Activated CD4-positive, alpha-beta T cell treated with anti-CD3 and anti-CD28 coated beads, Interleukin-2, amount 10 ng/mL, durations not matched to agents 24 days and 14 days (primary cell): ENCODE measurements around the gene CTR9. TPM values are rescaled to one million over a fixed set of nuclear protein-coding genes. Genes with fewer than 3 reads are reported as not detected.

Experiments
- DNase-seq: peaks from one replicate; pipeline ENCODE4 v3.0.0; 2022
- H3K27ac Mint-ChIP-seq: one replicate; pipeline ENCODE4 v1.8.0; 2022; ENCODE audit warnings: mild to moderate bottlenecking, mixed read lengths
- H3K27me3 Mint-ChIP-seq: one replicate; pipeline ENCODE4 v1.8.0; 2022; ENCODE audit warnings: mixed read lengths
- H3K36me3 Mint-ChIP-seq: one replicate; pipeline ENCODE4 v1.8.0; 2022; ENCODE audit warnings: low read depth, mild to moderate bottlenecking, mixed read lengths
- H3K4me1 Mint-ChIP-seq: one replicate; pipeline ENCODE4 v1.8.0; 2021; ENCODE audit warnings: mixed read lengths
- H3K4me3 Mint-ChIP-seq: one replicate; pipeline ENCODE4 v1.8.0; 2022; ENCODE audit warnings: mild to moderate bottlenecking, moderate library complexity, mixed read lengths
- H3K9me3 Mint-ChIP-seq: one replicate; pipeline ENCODE4 v1.8.0; 2021; ENCODE audit warnings: mixed read lengths
- intact Hi-C: fragments of 100-400 bp; cut with micrococcal nuclease; formaldehyde crosslinking; loops from one replicate; pipeline ENCODE4 v1.15.1; 2023
- total RNA-seq: library from RNA; stranded (reverse); gene quantifications from 2 replicates; pipeline ENCODE4 v1.2.3, GENCODE V29; 2022

CTR9 gene
- total RNA-seq, 1 donor from 2014 or later = 43.9 TPM

GRCh38 chr11:10778217-10778970 is 27.3 kb downstream of the CTR9 start:
- intact Hi-C loops = no loop called here
- Mint-ChIP-seq H3K27ac (no peak overlapping the region), H3K4me1 (no peaks in the 10 kb centered on the region), H3K4me3 (no peak overlapping the region), H3K36me3 (peaks cover 46% of the 10 kb centered on the region), H3K9me3 (no peaks in the 10 kb centered on the region), H3K27me3 (no peaks in the 10 kb centered on the region)
- no peak for DNase-seq

GRCh38 chr11:10779086-10779485 is 28.0 kb downstream of the CTR9 start:
- intact Hi-C loops = no loop called here
- Mint-ChIP-seq H3K27me3 (no peaks in the 10 kb centered on the region), H3K4me1 (no peaks in the 10 kb centered on the region), H3K9me3 (no peaks in the 10 kb centered on the region), H3K27ac (no peak overlapping the region), H3K36me3 (peaks cover 41% of the 10 kb centered on the region), H3K4me3 (no peak overlapping the region)
- no peak for DNase-seq

GRCh38 chr11:10780040-10780439 is 29.0 kb downstream of the CTR9 start:
- Mint-ChIP-seq H3K27me3 (no peaks in the 10 kb centered on the region), H3K36me3 (peaks cover 32% of the 10 kb centered on the region), H3K4me1 (no peaks in the 10 kb centered on the region), H3K9me3 (no peaks in the 10 kb centered on the region), H3K4me3 (no peak overlapping the region), H3K27ac (no peak overlapping the region)
- DNase-seq = no peak
- intact Hi-C loops = no loop called here

- H3K27me3 Mint-ChIP-seq = peaks cover 4% of the 10 kb centered on the region
- H3K4me3 Mint-ChIP-seq = no peak overlapping the region
- no peaks in the 10 kb centered on the region for H3K9me3 Mint-ChIP-seq
- no peaks in the 10 kb centered on the region for H3K4me1 Mint-ChIP-seq
- intact Hi-C loops = no loop called here
- no peaks in the 10 kb centered on the region for H3K36me3 Mint-ChIP-seq
- H3K27ac Mint-ChIP-seq = no peak overlapping the region
- DNase-seq = no peak
These were observed 33.4 kb downstream of the CTR9 start for GRCh38 chr11:10784232-10785145.

GRCh38 chr11:10785146-10785474 is 34.1 kb downstream of the CTR9 start:
- Mint-ChIP-seq H3K27ac (no peak overlapping the region), H3K36me3 (no peaks in the 10 kb centered on the region), H3K4me3 (no peak overlapping the region), H3K4me1 (no peaks in the 10 kb centered on the region), H3K9me3 (no peaks in the 10 kb centered on the region), H3K27me3 (peaks cover 6% of the 10 kb centered on the region)
- intact Hi-C loops = no loop called here
- no peak for DNase-seq

- intact Hi-C loops = no loop called here
- H3K36me3 Mint-ChIP-seq = no peaks in the 10 kb centered on the region
- no peak overlapping the region for H3K4me3 Mint-ChIP-seq
- no peaks in the 10 kb centered on the region for H3K9me3 Mint-ChIP-seq
- no peak overlapping the region for H3K27ac Mint-ChIP-seq
- no peak for DNase-seq
- peaks cover 9% of the 10 kb centered on the region for H3K27me3 Mint-ChIP-seq
- H3K4me1 Mint-ChIP-seq = no peaks in the 10 kb centered on the region
These were observed 35.4 kb downstream of the CTR9 start for GRCh38 chr11:10786451-10786850.

- Mint-ChIP-seq H3K27me3 (peaks cover 16% of the 10 kb centered on the region), H3K4me1 (peaks cover 11% of the 10 kb centered on the region), H3K9me3 (no peaks in the 10 kb centered on the region), H3K4me3 (peak overlapping the region; percentile 1), H3K27ac (no peak overlapping the region), H3K36me3 (peaks cover 24% of the 10 kb centered on the region)
- DNase-seq = peak; percentile 95
- intact Hi-C loops = loop anchor here (1.0 to 5.0 kb wide), 3 partner anchors 140 to 995 kb away; no protein-coding TSS in a partner anchor
These were observed 41.5 kb downstream of the CTR9 start for GRCh38 chr11:10792385-10793068.

GRCh38 chr11:10793470-10794255 is 42.6 kb downstream of the CTR9 start:
- no peak overlapping the region for H3K27ac Mint-ChIP-seq

GRCh38 chr11:10796191-10796590 is 45.1 kb downstream of the CTR9 start:
- Mint-ChIP-seq H3K36me3 (peaks cover 53% of the 10 kb centered on the region), H3K9me3 (no peaks in the 10 kb centered on the region), H3K4me1 (peaks cover 31% of the 10 kb centered on the region), H3K27ac (no peak overlapping the region), H3K4me3 (no peak overlapping the region), H3K27me3 (peaks cover 9% of the 10 kb centered on the region)
- intact Hi-C loops = no loop called here
- DNase-seq = no peak

More at GRCh38 chr11:10793470-10794255, 42.6 kb downstream of the CTR9 start:
- H3K27me3 Mint-ChIP-seq = peaks cover 14% of the 10 kb centered on the region
- peaks cover 29% of the 10 kb centered on the region for H3K36me3 Mint-ChIP-seq
- H3K4me3 Mint-ChIP-seq = no peak overlapping the region
- intact Hi-C loops = loop anchor here (2.0 to 5.0 kb wide), 2 partner anchors 139 to 994 kb away; no protein-coding TSS in a partner anchor
- DNase-seq = no peak
- no peaks in the 10 kb centered on the region for H3K9me3 Mint-ChIP-seq
- H3K4me1 Mint-ChIP-seq = peaks cover 13% of the 10 kb centered on the region

GRCh38 chr11:10797001-10797400 is 46.0 kb downstream of the CTR9 start:
- Mint-ChIP-seq H3K27me3 (peaks cover 5% of the 10 kb centered on the region), H3K36me3 (peaks cover 61% of the 10 kb centered on the region), H3K9me3 (no peaks in the 10 kb centered on the region), H3K4me3 (no peak overlapping the region), H3K4me1 (peaks cover 38% of the 10 kb centered on the region), H3K27ac (peak overlapping the region; percentile 26)
- no peak for DNase-seq
- intact Hi-C loops = no loop called here

GRCh38 chr11:10797531-10797930 is 46.5 kb downstream of the CTR9 start:
- Mint-ChIP-seq H3K4me3 (no peak overlapping the region), H3K4me1 (peaks cover 38% of the 10 kb centered on the region), H3K27me3 (peaks cover 5% of the 10 kb centered on the region), H3K27ac (no peak overlapping the region), H3K9me3 (no peaks in the 10 kb centered on the region), H3K36me3 (peaks cover 65% of the 10 kb centered on the region)
- intact Hi-C loops = no loop called here
- DNase-seq = no peak

GRCh38 chr11:10798330-10798928 is 47.4 kb downstream of the CTR9 start:
- H3K27me3 Mint-ChIP-seq = no peaks in the 10 kb centered on the region
- H3K4me1 Mint-ChIP-seq = peaks cover 36% of the 10 kb centered on the region
- H3K36me3 Mint-ChIP-seq = peaks cover 73% of the 10 kb centered on the region
- no peak overlapping the region for H3K27ac Mint-ChIP-seq
- H3K9me3 Mint-ChIP-seq = no peaks in the 10 kb centered on the region
- H3K4me3 Mint-ChIP-seq = no peak overlapping the region
- no peak for DNase-seq
- intact Hi-C loops = no loop called here

- H3K36me3 Mint-ChIP-seq = peaks cover 82% of the 10 kb centered on the region
- no peak for DNase-seq
- peak overlapping the region; percentile 72 for H3K27ac Mint-ChIP-seq
- intact Hi-C loops = no loop called here
- no peaks in the 10 kb centered on the region for H3K27me3 Mint-ChIP-seq
- peaks cover 48% of the 10 kb centered on the region for H3K4me1 Mint-ChIP-seq
- no peaks in the 10 kb centered on the region for H3K9me3 Mint-ChIP-seq
- no peak overlapping the region for H3K4me3 Mint-ChIP-seq
These were observed 49.2 kb downstream of the CTR9 start for GRCh38 chr11:10800292-10800691.
